GM18499 (cell line): Measurements from ENCODE around the gene SKI.
"Not testable (repeated sequence)": the region's sequence is repeated elsewhere in the genome, so short reads cannot be mapped to it uniquely, and the experiment has no call there.

ENCODE experiments used
- ATAC-seq: cut with Tn5 transposase; IDR thresholded peaks from one replicate; pipeline ENCODE4 v1.9.1; 2021; ENCODE audit warnings: moderate number of reproducible peaks; ENCODE audit not compliant: insufficient read depth, unreplicated experiment

The SKI gene

DNA sequence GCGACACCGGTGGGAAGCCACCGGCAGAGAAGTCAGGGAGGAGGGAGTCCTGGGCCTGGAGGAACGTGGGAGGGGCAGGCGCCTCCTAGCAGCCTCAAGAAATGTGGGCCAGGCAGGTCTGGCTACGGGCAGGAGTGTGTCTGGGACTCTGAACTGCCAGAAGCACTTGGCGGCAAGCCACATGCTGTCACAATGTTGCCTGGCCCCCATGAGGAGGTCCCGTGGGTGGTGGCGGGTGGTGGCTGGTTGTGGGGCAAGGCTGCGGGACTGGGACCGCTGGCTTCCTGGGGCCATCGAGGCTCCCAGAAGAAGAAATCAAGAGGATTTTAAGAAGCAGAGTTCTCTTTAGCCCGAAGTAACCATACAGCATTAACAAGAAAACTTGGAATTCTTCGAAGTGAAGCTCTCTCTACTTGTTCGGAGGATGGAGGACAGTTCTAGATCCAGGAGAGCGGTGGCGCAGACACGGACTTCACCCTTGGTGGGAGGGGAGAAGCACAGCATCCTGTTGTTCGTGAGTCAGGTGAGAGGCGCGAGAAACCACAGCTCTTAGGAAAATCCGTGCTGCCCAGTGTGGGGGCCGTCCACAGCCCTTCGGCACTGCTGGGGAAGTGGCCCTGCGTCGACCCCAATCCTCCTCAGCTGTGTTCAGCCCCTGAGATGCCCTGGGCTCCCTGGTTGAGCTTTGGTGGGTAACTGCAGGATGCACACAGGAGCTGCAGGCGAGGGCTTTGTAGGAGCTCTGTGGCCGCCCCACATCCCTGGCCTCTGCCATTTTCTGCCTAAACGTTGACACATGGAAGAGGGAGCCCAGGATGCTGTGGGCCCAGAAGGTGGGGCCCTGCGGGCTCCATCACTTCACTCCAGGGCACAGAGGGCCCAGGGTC is 12.4 kb downstream of the SKI start:
- ATAC-seq: no peak

DNA sequence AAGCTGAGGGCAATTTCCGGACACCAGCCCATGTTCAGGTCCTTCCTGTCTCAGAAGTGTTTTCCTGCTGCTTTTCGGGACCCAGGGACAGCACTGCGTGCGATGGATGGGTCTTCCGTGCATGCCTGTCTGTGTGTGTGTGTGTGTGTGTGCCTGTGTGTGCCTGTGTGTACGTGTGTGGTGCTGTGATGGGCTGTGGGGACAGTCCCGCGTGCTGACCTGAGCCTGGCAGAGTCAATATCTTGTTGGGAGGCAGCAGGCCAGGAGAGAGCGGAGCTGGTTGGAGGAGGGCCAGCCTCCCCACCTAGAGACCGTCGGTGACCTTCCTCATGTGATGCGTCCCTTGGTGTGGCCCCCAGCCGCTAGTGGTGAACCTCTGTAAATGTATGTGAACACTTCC is 13.7 kb downstream of the SKI start:
- ATAC-seq: no peak

DNA sequence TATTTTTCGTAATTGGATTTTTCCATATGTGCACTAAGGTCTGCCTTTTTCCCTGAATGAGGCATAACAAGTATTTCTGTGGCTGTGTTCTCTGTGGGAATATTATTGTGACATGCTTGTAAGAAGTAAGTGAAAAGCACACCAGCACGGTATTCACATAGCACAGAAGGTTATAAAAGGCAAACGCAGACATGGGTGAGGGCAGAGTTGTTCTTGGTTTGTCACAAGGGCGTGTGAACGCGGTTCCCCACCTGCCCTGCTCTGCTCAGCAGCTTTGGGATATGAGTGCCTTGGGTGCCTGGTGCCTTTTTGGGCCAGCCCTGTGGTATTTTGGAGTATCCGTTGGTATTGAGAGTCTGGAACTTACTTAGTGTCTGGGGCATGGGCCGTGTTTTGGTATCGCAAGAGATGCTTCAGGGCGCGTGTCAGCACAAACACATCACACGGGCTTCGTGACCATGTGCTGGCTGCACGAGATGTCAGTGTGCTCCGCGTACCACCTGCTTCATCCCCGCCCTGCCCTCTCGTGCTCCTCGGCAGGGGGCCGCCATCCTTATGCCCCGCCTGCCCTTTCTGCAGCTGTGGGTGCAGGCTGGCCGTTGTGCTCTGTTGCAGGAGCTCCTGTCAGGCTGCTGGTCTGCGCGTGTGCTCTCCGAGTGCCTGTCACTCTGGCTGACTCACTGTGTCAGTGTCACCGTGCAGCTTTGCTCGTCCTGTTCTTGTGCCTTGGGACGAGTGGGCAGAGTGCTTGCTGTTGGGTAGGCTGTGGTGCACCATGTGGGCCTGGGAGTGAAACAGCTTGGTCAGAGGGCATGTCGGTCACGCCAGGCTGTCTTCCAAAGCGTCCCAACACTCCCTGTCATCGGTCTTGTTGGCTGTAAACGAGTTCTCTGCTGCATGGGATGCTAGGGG is 15.0 kb downstream of the SKI start:
- ATAC-seq: no peak

DNA sequence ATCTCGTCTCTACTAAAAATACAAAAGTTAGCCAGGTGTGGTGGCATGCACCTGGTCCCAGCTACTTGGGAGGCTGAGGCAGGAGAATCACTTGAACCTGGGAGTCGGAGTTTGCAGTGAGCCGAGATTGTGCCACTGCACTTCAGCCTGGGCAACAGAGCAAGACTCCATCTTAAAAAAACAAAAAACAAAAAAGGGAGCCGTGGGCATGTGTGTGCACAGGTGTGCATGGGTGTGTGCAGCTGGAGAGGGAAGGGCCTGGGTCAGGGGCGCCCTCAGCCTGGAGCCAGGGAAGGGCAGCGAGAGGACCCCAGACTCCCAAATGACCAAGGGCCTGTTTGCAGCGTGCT is 18.9 kb downstream of the SKI start:
- not testable (repeated sequence) for ATAC-seq

DNA sequence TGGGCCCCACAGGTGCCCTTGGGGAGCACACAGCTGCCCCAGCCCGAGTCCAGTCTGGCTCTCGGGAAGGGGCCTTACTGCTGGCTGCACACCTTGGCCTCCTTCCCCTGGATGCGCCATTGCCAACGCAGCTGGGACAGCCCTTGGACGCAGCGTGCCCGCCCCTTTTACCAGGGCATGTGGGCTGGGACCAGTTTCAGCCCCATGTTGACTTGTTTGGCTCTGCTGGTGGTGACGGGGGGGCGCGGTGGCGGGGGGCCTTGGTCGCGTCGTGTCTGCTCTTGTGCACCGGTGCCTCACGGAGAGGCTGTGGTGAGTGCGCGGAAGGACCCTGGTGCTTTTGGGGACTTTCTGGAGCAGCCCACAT is 19.6 kb downstream of the SKI start:
- ATAC-seq: no peak

DNA sequence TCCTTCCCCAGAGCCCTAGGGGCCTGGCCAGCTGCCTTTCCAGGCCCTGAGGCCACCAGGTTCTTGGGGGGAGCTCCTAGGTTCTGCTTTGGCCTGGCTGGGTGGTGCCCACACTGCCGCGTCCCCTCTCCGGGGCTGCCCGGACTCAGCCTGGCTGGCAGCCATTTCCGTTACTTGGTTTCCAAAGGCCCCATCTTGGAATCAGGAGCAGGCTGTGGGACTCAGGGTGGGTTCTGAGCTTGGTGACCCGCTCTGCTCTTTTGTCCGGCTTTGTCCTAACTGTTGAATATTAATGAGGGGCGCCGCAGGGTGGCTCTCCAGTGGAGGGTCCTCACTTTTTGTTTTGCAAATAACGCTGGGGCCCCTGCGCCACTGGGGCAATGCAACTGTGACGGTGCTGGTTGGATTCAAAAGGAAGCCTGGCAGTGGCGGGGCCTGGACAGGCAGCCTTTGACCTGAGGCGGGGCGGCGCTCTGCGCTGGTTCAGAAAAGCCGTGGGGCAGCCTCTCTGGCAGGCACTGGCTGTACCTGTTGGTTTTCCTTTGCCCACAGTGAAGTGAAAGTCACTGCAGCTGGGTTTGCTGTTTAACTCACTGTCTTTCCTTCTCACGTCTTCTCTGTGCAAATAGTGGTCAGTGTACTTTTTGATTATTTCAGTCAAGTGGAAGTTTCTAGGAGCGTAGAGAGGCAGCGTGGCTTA is 20.2 kb downstream of the SKI start:
- no peak for ATAC-seq

DNA sequence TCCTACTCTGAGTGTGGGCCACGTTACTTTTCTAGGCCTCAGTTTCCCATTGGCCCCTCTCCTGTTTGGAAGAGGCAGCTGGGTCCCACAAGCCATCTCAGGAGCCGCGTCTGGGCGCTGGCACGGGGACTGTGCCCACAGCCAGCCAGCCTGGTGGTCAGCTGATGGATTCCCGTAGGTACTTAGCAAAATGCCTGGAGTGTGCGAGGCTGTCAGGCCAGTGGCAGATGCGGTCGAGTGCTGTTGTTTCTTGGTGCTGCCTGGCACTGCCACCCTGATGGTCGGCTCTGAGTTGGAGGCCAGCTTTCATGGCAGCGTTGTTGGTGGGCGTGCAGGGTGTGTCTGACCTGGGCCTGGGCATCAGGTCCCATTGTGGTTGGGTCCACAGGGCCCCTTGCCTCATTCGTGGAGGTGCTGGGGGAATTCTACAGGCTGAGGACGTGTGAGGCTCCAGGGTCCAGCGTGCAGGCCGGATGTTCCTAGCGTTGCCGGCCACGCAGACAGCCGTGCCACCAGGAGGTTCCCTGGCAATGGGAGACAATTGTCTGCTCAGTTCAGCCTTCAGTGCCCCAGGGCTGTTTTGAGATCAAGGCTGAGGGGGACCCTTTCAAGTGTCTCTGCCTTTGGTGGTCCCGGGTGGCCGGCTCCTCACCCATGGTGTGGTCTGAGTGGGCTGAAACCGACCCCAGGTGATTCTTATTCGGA is 20.9 kb downstream of the SKI start:
- no peak for ATAC-seq

DNA sequence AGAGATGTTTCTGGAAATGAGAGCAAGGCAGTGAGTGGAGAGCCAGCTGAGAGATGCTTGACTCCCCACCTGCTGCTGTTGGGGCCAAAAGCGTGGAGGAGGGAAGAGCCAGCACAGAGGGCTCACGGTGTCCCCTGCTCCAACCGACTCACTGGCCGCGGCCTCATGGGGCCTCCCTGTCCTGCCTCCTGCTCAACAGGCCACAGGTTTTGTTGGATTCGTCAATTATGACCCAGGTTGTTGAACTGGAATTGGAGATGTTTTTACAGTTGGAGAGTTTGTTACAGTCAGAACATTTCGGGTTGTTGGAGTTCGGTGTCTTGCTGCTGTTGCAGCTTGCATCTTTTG is 21.4 kb downstream of the SKI start:
- no peak for ATAC-seq

DNA sequence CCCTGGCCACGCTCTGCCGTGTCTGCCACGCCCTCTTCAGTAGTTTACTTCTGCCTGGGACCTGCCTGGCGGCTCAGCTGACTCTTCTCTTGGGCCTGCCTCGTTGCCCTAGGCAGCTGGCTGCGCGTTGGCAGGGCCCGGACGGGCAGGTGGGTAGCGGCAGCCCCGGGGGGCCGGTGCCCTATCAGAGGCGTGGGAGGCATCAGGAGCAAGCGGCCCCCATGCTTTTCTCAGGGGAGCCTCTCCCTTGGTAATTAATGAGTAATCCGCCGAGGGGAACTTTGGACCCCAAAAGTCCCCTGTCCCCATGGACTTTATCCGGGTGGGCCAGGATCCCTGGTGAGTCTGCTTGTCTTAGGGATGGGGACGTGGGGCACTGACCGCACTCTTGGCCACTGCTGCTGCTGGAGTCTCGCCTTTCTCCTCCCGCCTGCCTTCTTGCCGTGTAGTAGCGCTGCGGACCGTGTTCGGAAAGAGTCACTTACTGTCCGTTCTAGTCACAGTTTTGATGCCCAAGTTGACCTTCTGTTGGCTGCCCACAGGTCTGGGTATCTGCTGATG is 22.7 kb downstream of the SKI start:
- no peak for ATAC-seq

DNA sequence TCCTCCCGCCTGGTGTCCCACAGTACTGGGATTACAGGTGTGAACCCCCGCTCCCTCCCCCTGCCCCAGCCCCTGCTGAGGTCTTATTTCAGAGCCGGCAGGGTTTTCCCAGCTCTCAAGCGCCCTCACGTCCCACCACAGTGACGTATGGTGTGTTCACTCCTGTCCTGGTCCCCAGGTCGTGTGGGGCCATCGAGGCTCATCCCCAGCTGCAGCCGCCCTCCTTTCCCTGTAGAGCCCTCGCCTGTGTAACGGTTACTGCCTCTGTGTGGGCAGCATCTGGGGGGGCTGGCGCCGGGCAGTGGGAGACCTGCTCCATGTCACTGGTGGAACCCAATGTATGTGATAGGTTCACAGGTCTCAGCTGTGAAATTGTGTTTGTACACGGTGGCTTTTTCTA is 23.2 kb downstream of the SKI start:
- no peak for ATAC-seq

DNA sequence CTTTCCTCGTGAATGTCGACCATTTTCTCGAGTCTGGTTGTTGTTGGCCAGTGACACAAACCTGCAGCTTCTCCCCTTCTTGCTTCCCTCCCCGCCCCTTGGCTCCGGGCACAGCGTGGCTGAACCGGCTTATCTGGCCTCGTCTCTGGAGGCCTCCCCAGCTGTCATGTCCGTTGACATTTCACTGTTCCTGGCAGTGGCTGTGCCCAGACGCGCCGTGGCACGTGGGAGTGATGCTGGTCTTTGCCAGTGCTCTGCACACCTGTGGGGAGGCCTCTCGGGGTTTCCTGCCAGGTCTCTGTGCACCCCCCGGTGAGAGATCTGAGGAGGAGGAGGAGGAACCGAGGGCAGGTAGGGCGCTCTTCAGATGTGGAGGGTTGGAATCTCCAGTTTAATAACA is 23.7 kb downstream of the SKI start:
- ATAC-seq: no peak

DNA sequence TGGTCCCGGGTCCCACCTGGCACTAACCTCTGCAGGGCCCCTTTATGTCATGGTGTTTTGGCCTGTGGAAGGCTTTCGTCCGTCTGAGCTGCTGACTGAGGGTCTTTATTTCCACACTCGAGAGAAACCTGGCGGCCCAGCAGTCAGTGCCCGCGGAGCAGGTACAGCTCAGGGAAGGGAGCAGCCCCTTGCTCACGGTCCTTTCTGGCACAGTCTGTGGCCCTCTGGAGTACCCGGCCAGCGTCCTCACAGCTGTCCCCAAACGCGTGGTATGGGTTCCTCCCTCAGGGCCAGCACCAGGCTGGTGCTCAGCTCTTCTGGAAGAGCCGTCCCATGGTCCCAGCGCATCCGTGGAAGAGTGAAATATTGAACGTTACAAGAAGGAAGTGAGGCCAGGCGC is 24.3 kb downstream of the SKI start:
- ATAC-seq: no peak

DNA sequence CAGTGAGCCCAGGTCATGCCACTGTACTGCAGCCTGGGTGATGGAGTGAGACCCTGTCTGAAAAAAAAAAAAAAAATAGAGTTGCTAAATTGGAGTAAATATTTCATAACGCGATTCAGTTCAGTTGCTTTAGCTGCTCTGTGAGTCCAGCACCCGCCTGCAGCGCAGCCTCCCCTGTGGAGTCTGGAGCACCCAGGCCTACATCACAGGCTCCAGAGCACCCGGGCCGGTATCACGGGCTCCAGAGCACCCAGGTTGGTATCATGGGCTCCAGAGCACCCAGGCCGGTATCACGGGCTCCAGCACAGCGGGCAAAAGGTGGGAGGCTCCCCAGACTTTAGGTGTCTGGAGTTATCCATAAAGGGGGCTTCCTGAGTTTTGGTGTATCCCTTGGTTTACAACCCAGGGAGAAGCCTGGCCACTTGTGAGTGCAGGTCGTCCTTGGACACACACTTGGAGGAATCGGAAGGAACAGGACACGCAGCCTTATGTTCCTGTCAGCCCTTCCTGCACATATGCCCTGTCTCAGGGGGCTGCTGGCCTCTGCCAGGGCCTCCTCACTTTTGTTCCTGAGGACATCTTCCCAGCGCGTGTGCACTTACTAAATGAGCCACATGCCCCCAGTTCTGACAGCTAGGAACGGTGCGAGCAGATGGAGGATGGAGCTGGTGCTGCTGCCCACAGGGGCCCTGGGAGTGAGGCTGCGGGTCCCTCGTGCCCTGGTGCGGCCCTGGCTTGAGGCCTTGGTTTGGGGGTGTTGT is 25.1 kb downstream of the SKI start:
- ATAC-seq: no peak

DNA sequence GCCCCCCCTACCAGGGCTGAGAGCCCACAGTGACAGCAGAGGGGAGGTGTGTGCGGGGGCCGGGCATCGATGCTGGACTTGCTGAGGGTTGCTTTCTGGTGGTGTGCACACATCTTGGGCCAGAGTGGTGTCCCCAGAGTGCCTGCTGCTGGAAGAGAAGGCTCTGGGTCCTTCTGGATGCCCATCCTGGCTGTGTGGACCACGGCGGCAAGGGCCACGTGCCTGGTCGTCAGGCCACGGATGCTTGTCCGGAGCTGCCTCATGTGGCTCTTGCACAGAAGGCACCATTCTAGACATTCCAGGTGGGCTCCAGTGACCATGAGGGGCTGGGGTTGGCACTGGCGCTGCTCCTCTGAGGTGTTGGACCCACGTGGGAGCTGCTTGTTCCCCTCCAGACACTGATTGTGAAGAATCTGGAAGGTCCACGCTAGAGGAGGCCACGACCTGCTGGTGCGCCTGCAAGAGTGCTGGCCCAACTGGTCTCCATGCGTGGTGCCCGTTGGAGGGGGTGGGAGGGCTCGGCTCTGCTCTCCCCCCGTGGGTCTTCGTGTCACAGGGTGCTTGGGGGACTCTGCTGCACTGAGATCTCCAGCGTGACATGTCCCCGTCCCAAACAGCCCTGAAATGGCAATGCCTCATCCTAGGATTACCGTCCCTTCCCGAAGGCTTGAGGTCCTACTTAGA is 25.8 kb downstream of the SKI start:
- no peak for ATAC-seq

DNA sequence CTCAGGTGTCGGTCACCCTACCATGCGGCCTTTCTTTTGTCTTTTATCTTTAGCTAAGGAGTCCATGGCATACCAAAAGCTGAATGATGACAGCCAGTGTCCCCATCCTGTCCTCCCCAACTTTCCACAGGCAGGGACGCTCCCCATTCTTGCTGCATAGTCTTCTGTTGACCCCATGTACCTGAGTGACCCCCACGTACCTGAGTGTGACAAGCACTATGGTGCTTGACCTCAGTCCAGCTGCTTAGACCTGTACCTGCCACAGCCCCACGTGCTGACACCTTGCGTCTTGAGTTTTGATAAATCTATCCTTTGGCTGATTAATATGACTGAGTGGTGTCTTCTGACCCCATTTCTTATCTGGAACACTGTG is 26.9 kb downstream of the SKI start:
- no peak for ATAC-seq

DNA sequence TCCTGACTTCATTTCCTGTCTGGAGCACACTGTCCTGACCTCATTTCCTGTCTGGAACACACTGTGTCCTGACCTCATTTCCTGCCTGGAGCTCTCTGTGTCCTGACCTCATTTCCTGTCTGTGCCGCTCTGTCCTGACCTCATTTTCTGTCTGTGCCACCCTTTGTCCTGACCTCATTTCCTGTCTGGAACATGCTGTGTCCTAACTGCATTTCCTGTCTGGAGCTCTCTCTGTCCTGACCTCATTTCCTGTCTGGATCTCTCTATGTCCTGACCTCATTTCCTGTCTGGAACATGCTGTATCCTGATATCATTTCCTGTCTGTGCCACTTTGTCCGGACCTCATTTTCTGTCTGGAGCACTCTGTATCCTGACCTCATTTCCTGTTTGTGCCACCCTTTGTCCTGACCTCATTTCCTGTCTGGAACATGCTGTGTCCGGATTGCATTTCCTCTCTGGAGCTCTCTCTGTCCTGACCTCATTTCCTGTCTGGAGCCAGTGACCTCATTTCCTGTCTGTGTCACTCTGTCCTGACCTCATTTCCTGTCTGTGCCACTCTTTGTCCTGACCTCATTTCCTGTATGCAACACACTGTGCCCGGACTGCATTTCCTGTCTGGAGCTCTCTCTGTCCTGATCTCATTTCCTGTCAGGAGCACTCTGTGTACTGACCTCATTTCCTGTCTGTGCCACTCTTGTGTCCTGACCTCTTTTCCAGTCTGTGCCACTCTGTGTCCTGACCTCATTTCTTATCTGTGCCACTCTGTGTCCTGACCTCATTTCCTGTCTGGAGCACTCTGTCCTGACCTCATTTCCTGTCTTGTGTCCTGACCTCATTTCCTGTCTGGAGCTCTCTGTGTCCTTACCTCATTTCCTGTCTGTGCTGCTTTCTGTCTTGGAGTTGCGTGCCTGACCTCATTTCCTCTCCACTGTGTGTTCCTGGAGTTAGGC is 27.6 kb downstream of the SKI start:
- no peak for ATAC-seq

DNA sequence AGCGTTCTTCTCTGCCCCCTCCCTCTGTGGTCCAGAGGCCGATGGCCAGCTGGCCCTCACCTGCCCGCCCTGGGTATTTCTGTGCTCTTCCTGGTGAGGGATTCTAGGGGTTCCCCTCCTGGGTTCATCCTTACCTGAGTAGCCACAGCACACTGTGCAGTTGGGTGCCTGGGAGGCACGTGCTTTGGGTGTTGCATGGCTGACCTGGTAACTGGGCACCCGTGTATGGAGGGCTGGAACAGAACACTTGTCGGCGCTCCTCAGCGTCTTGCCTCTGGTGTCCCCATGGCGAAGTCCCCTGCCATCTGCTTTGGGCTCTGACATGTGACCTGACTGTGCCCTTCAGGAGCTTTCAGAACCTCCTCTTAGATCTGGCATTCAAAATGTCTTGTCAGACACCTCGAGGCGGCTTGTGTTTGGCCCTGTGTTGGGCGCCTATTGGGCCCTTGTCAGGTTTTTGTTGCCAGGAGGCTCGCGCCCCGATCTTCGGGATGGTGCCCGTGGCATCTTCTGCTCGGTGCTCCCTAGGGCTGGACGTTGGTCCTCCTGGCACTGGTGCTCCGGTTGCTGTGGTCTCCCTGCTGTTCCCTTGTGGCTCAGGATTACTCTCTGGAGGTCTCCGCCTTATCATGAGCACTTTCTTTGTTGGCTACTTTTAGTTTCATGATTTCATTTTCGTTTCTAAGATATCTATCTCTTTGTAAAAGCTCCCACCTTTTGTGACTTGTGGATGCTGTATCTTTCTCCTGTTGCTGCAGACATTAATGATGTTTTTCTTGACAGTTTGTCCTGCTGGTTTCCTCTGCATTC is 28.5 kb downstream of the SKI start:
- ATAC-seq: no peak
